Measurements from ENCODE around the gene AP2M1. TPM values are rescaled to one million over a fixed set of nuclear protein-coding genes. Genes with fewer than 3 reads are reported as not detected.

AP2M1 gene
- total and polyA plus RNA-seq, 2 of the 13 experiments (the other 11 are each of a cell fraction or from before 2014, with no cell fraction given), result 126 to 146 TPM

DNA sequence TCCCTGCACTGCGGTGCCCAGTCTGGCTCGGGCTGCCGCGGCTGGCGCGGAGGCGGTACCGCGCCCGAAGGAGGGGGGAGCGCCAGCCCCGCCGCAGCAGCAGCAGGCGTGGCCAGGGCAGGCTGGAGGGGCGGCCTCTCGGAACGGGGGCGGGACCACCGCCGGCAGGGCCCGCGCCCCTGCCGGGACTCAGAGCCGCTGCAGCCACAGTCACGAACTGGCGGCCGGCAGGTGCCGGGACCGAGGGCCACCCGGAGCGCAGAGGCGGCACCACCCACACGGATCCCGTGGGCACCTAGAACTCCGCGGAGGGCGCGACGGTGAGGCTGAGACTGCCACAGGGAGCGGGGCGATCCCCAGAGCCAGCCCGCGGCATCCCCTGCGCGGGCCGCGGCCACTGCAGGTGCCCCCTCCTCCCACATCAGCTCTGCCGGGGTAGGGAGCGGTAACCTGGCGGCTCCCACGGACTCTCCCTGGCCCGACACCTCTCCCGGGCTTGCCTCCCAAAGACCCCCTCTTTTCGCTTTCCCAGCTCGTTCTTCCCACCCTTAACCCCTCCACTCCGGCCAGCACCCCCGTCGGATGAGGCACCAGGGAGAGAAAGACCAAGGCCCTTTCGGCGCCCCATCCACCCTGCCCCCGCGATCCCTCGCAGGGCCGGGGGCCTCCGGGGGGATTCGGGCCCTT lies 54.9 kb downstream of the AP2M1 start, which contains the start of gene VWA5B2:
Gene VWA5B2 (plus strand): TSS at position 192 of the 687 bp plus-strand sequence. CDS start 944 bp downstream, outside the sequence.
- Histone ChIP-seq H3K27ac (ENCODE audit: extremely low read length, insufficient read depth, low read length) (no peak within 1 kb of the TSS), H3K79me2 (ENCODE audit: insufficient read depth, low read length) (no peaks in the 10 kb centered on the region), H3K9ac (ENCODE audit: insufficient read depth, low read depth, low read length) (0 out of 2 replicates have a peak within 1 kb of the TSS, but pooled peaks have one; percentile 26), H2AFZ (ENCODE audit: low read length) (no peak within 1 kb of the TSS), H3K27me3 (ENCODE audit: control insufficient read depth in 1 of 2, insufficient read depth in 2 of 2, low read length in 2 of 2) (peaks cover 9 to 67% of the 10 kb centered on the region in 2 experiments; a peak in 4 of 5 replicates), H3K36me3 (replicated peaks in 1 of 2; ENCODE audit: control insufficient read depth in 1 of 2, insufficient read depth in 2 of 2, low read length in 2 of 2) (no peaks in the 10 kb centered on the region), H3K4me3 (replicated peaks in 1 of 3; ENCODE audit: insufficient read depth in 1 of 3, low read depth in 2 of 3, low read length in 3 of 3) (peak within 1 kb of the TSS; percentile 56 to 80 (median 69)), H3K4me2 (ENCODE audit: low read depth, low read length) (peak within 1 kb of the TSS; percentile 98), H4K20me1 (ENCODE audit: insufficient read depth, low read length) (peaks cover 5% of the 10 kb centered on the region; the same call in 1 of the 2 replicates), H3K4me1 (ENCODE audit: insufficient read depth, low read length) (peaks cover 11% of the 10 kb centered on the region; the same call in 1 of the 2 replicates), H3K9me3 (ENCODE audit: low read length) (no peaks in the 10 kb centered on the region)
- POLR2A ChIA-PET, result interaction anchor here (0.8 to 2.1 kb wide), 5 partner anchors 11 to 85 kb away, joined by 3 to 8 read pairs (median 4); partner anchors contain the start of gene DVL3
- 1% methylated on average over 11 of the region's 66 CpGs for WGBS (ENCODE audit: low lambda C conversion rate)
- CTCF ChIA-PET (ENCODE audit: low intra/inter-chr PET ratio, low total read pairs), result interaction anchor here (1.5 kb wide), 2 partner anchors 12 to 20 kb away, joined by 6 to 8 read pairs; partner anchors contain the start of gene EEF1AKMT4
- ATAC-seq (peak; percentile 90), DNase-seq (ENCODE audit: low spot score) (peak; percentile 44), FAIRE-seq (no peak)
- in situ Hi-C loops (cut with HindIII; ENCODE audit: extremely low pct_ligation_motif_present, low pct_unique_long_range_greater_than_20kb) (loop anchor here (5.0 kb wide), 1 partner anchor 332 kb away; no protein-coding TSS in a partner anchor), intact Hi-C loops (cut with micrococcal nuclease; ENCODE audit: unreplicated experiment) (loop anchor here (10.0 kb wide), 1 partner anchor 55 kb away; no protein-coding TSS in a partner anchor)
- BruUV-seq (replicated peaks), result no TSS peak
- 0 out of 2 replicates have a peak, but pooled peaks have one; percentile 6 for TF ChIP-seq THAP11 (CRISPR knock-in tag; IDR thresholded peaks at IDR 0.05)
- no peak for TF ChIP-seq ZBTB7B (CRISPR knock-in tag; IDR thresholded peaks at IDR 0.05)
- peak; percentile 67; the same call in 1 of the 2 replicates for TF ChIP-seq ZNF329 (CRISPR knock-in tag; IDR thresholded peaks at IDR 0.05; ENCODE audit: low read depth)
- TF ChIP-seq, protein P1, sequence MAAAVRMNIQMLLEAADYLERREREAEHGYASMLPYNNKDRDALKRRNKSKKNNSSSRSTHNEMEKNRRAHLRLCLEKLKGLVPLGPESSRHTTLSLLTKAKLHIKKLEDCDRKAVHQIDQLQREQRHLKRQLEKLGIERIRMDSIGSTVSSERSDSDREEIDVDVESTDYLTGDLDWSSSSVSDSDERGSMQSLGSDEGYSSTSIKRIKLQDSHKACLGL (CRISPR knock-in tag; IDR thresholded peaks at IDR 0.05), result 0 out of 2 replicates have a peak, but pooled peaks have one; percentile 39
- TF ChIP-seq XRCC5 (optimal IDR thresholded peaks at IDR 0.05; ENCODE audit: low read length), result peak; percentile 41
- TF ChIP-seq, protein P2, sequence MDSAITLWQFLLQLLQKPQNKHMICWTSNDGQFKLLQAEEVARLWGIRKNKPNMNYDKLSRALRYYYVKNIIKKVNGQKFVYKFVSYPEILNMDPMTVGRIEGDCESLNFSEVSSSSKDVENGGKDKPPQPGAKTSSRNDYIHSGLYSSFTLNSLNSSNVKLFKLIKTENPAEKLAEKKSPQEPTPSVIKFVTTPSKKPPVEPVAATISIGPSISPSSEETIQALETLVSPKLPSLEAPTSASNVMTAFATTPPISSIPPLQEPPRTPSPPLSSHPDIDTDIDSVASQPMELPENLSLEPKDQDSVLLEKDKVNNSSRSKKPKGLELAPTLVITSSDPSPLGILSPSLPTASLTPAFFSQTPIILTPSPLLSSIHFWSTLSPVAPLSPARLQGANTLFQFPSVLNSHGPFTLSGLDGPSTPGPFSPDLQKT (CRISPR knock-in tag; IDR thresholded peaks at IDR 0.05; ENCODE audit: borderline replicate concordance), result no peak
- no peak for TF ChIP-seq ZSCAN30 (CRISPR knock-in tag; IDR thresholded peaks at IDR 0.05)
- TF ChIP-seq, protein P3, sequence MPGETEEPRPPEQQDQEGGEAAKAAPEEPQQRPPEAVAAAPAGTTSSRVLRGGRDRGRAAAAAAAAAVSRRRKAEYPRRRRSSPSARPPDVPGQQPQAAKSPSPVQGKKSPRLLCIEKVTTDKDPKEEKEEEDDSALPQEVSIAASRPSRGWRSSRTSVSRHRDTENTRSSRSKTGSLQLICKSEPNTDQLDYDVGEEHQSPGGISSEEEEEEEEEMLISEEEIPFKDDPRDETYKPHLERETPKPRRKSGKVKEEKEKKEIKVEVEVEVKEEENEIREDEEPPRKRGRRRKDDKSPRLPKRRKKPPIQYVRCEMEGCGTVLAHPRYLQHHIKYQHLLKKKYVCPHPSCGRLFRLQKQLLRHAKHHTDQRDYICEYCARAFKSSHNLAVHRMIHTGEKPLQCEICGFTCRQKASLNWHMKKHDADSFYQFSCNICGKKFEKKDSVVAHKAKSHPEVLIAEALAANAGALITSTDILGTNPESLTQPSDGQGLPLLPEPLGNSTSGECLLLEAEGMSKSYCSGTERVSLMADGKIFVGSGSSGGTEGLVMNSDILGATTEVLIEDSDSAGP (CRISPR knock-in tag; IDR thresholded peaks at IDR 0.05; ENCODE audit: borderline replicate concordance), result peak; percentile 81; the same call in 1 of the 2 replicates
- TF ChIP-seq ZNF441 (CRISPR knock-in tag; IDR thresholded peaks at IDR 0.05; ENCODE audit: borderline replicate concordance), result no peak
- TF ChIP-seq ZNF776 (CRISPR knock-in tag; IDR thresholded peaks at IDR 0.05), result 0 out of 2 replicates have a peak, but pooled peaks have one; percentile 21
- no peak for TF ChIP-seq PHF5A (CRISPR knock-in tag; IDR thresholded peaks at IDR 0.05; ENCODE audit: low read depth, unreplicated experiment)
- TF ChIP-seq, protein P4, sequence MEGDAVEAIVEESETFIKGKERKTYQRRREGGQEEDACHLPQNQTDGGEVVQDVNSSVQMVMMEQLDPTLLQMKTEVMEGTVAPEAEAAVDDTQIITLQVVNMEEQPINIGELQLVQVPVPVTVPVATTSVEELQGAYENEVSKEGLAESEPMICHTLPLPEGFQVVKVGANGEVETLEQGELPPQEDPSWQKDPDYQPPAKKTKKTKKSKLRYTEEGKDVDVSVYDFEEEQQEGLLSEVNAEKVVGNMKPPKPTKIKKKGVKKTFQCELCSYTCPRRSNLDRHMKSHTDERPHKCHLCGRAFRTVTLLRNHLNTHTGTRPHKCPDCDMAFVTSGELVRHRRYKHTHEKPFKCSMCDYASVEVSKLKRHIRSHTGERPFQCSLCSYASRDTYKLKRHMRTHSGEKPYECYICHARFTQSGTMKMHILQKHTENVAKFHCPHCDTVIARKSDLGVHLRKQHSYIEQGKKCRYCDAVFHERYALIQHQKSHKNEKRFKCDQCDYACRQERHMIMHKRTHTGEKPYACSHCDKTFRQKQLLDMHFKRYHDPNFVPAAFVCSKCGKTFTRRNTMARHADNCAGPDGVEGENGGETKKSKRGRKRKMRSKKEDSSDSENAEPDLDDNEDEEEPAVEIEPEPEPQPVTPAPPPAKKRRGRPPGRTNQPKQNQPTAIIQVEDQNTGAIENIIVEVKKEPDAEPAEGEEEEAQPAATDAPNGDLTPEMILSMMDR (CRISPR knock-in tag; IDR thresholded peaks at IDR 0.05), result peak; percentile 15; the same call in 1 of the 2 replicates
- 0 out of 2 replicates have a peak, but pooled peaks have one; percentile 27 for TF ChIP-seq HOXA3 (CRISPR knock-in tag; IDR thresholded peaks at IDR 0.05)
- TF ChIP-seq ZBTB7A (CRISPR knock-in tag; IDR thresholded peaks at IDR 0.05), result 0 out of 2 replicates have a peak, but pooled peaks have one; percentile 9
- TF ChIP-seq HNRNPLL (IDR thresholded peaks at IDR 0.05; ENCODE audit: low read depth, low read length, poor library complexity, severe bottlenecking), result peak; percentile 35
